GM19023 (cell line): ENCODE data around the gene KCNIP2.

Experiments
- ATAC-seq: cut with Tn5 transposase; IDR thresholded peaks from one replicate; pipeline ENCODE4 v1.9.1; 2021; ENCODE audit warnings: mild to moderate bottlenecking, moderate library complexity; ENCODE audit not compliant: unreplicated experiment

Gene KCNIP2

GRCh38 chr10:101843032-101844021 is at the start of gene KCNIP2:
Gene KCNIP2, minus strand, starts transcription at chr10:101843800. Its CDS starts 232 bp downstream, at chr10:101843568.
- ATAC-seq = no peak

- ATAC-seq = no peak
Measured at GRCh38 chr10:101892782-101893391, 49.3 kb upstream of the KCNIP2 start.

- ATAC-seq = no peak
Measured at GRCh38 chr10:101889256-101890210, 45.9 kb upstream of the KCNIP2 start.

- ATAC-seq = no peak
Measured at GRCh38 chr10:101888251-101888949, 44.8 kb upstream of the KCNIP2 start.

GRCh38 chr10:101887775-101888174 is 44.2 kb upstream of the KCNIP2 start:
- no peak for ATAC-seq

- ATAC-seq = no peak
Measured at GRCh38 chr10:101886521-101887312, 43.1 kb upstream of the KCNIP2 start.

GRCh38 chr10:101881036-101881774 is 37.6 kb upstream of the KCNIP2 start:
- no peak for ATAC-seq

- ATAC-seq = no peak
Measured at GRCh38 chr10:101880232-101880573, 36.6 kb upstream of the KCNIP2 start.

- no peak for ATAC-seq
Measured at GRCh38 chr10:101879456-101880231, 36.0 kb upstream of the KCNIP2 start.

GRCh38 chr10:101878869-101879268 is 35.3 kb upstream of the KCNIP2 start:
- no peak for ATAC-seq

- ATAC-seq = no peak
Measured at GRCh38 chr10:101875068-101875688, 31.6 kb upstream of the KCNIP2 start.

GRCh38 chr10:101874252-101874651 is 30.7 kb upstream of the KCNIP2 start:
- no peak for ATAC-seq

- ATAC-seq = no peak
Measured at GRCh38 chr10:101867931-101868330, 24.3 kb upstream of the KCNIP2 start.

GRCh38 chr10:101859530-101859929 is 15.9 kb upstream of the KCNIP2 start:
- no peak for ATAC-seq

- ATAC-seq = peak; percentile 75
Measured at GRCh38 chr10:101858723-101859500, 15.3 kb upstream of the KCNIP2 start.

GRCh38 chr10:101857802-101858476 is 14.3 kb upstream of the KCNIP2 start:
- no peak for ATAC-seq
